ENCODE measurements around the gene MAX.

- TF ChIP-seq POLR2A (IDR thresholded peaks at IDR 0.05) (no peak), CTCF (IDR thresholded peaks at IDR 0.05 in 8 of 11, conservative IDR thresholded peaks at IDR 0.05 in 3 of 11) (no peak), POLR2AphosphoS5 (IDR thresholded peaks at IDR 0.05) (no peak)
These were observed 56.6 kb downstream of the MAX start for GRCh38 chr14:65045709-65046108.
